GM19468 (cell line): ENCODE data around the gene CACNB2.
"Not testable (repeated sequence)": the region's sequence is repeated elsewhere in the genome, so short reads cannot be mapped to it uniquely, and the experiment has no call there.

ENCODE experiments used
- ATAC-seq: cut with Tn5 transposase; IDR thresholded peaks from one replicate; pipeline ENCODE4 v1.9.1; 2021; ENCODE audit warnings: mild to moderate bottlenecking, moderate library complexity, moderate number of reproducible peaks; ENCODE audit not compliant: unreplicated experiment; ENCODE audit errors: extremely low read depth

Gene CACNB2

GRCh38 chr10:18539335-18539734, 399.1 kb downstream of the CACNB2 start:
- ATAC-seq, result no peak

- ATAC-seq, result no peak
Observed at GRCh38 chr10:18540195-18540594, 400.0 kb downstream of the CACNB2 start.

GRCh38 chr10:18542832-18543231, 402.6 kb downstream of the CACNB2 start:
- no peak for ATAC-seq

GRCh38 chr10:18545621-18546305, 405.5 kb downstream of the CACNB2 start:
- ATAC-seq, result no peak

GRCh38 chr10:18549105-18549504, 408.9 kb downstream of the CACNB2 start:
- ATAC-seq, result no peak

- no peak for ATAC-seq
Observed at GRCh38 chr10:18551473-18551872, 411.2 kb downstream of the CACNB2 start.

- no peak for ATAC-seq
Observed at GRCh38 chr10:18554479-18554878, 414.3 kb downstream of the CACNB2 start.

- ATAC-seq, result no peak
Observed at GRCh38 chr10:18556522-18557147, 416.4 kb downstream of the CACNB2 start.

GRCh38 chr10:18557960-18558359, 417.7 kb downstream of the CACNB2 start:
- ATAC-seq, result no peak

GRCh38 chr10:18561861-18562551, 421.8 kb downstream of the CACNB2 start:
- no peak for ATAC-seq

- no peak for ATAC-seq
Observed at GRCh38 chr10:18563003-18563726, 422.9 kb downstream of the CACNB2 start.

GRCh38 chr10:18565006-18565405, 424.8 kb downstream of the CACNB2 start:
- ATAC-seq, result no peak

GRCh38 chr10:18566177-18566576, 426.0 kb downstream of the CACNB2 start:
- ATAC-seq, result no peak

GRCh38 chr10:18567343-18567856, 427.2 kb downstream of the CACNB2 start:
- ATAC-seq, result no peak

GRCh38 chr10:18570386-18570785, 430.2 kb downstream of the CACNB2 start:
- ATAC-seq, result not testable (repeated sequence)

- no peak for ATAC-seq
Observed at GRCh38 chr10:18571076-18571475, 430.9 kb downstream of the CACNB2 start.

GRCh38 chr10:18571780-18572179, 431.6 kb downstream of the CACNB2 start:
- ATAC-seq, result no peak

GRCh38 chr10:18572959-18573561, 432.8 kb downstream of the CACNB2 start:
- ATAC-seq, result no peak

GRCh38 chr10:18576586-18576985, 436.4 kb downstream of the CACNB2 start:
- no peak for ATAC-seq
